Breast epithelium (tissue), 4 donors: ENCODE data around the gene LIPF. TPM values are rescaled to one million over a fixed set of nuclear protein-coding genes. Genes with fewer than 3 reads are reported as not detected.
"Not testable (repeated sequence)": the region's sequence is repeated elsewhere in the genome, so short reads cannot be mapped to it uniquely, and the experiment has no call there.

ENCODE experiments used
- DNase-seq, 2 donors: peaks; one replicate each; pipeline ENCODE4 v3.0.0-alpha.2; 2019; ENCODE audit warnings: low spot score in 2 of 2
- H3K27ac ChIP-seq, 2 donors: fragments of 200-600 bp; sonication (generic) in 1 of 2; one replicate each; pipeline ENCODE4 v1.5.1; 2016 to 2019; ENCODE audit warnings: mild to moderate bottlenecking in 1 of 2
- H3K27me3 ChIP-seq, 2 donors: fragments of 200-600 bp; sonication (generic) in 1 of 2; one replicate each; pipeline versions ENCODE4 v1.5.1 to v1.6.0; 2017 to 2019; ENCODE audit warnings: control low read depth in 1 of 2, mild to moderate bottlenecking in 1 of 2
- H3K36me3 ChIP-seq: fragments of 200-600 bp; one replicate; pipeline ENCODE4 v1.5.1; 2019
- H3K4me1 ChIP-seq, 2 donors: fragments of 200-600 bp; sonication (generic); one replicate each; pipeline ENCODE4 v1.5.1; 2016 to 2019; ENCODE audit warnings: control low read depth in 1 of 2
- H3K4me3 ChIP-seq, 3 donors: fragments of 200-600 bp; sonication (generic); 1 replicate in 2 of 3; 2 replicates in 1 of 3; pipeline ENCODE4 v1.5.1; 2016 to 2019; ENCODE audit warnings: mild to moderate bottlenecking in 3 of 3, moderate library complexity in 2 of 3
- H3K9me3 ChIP-seq, 2 donors: fragments of 200-600 bp; sonication (generic) in 1 of 2; one replicate each; pipeline ENCODE4 v1.5.1; 2016 to 2019; ENCODE audit warnings: control low read depth in 1 of 2
- POLR2A ChIP-seq: fragments of 450-650 bp; IDR thresholded peaks from one replicate; pipeline ENCODE4 v1.6.1; 2016; ENCODE audit warnings: antibody characterized with exemption, mild to moderate bottlenecking, moderate library complexity
- POLR2AphosphoS5 ChIP-seq, 3 donors: sonication (generic); formaldehyde crosslinking; IDR thresholded peaks; one replicate each; pipeline ENCODE4 v1.6.1; 2017; ENCODE audit warnings: antibody characterized with exemption in 3 of 3
- intact Hi-C: fragments of 100-400 bp; cut with DNase I; formaldehyde crosslinking; loops from one replicate; pipeline ENCODE4 v1.15.1; 2023; ENCODE audit warnings: low total_unique reads
- total RNA-seq, 3 donors: library from RNA; depleted of rRNA; stranded (reverse); fragments of >200 nt; gene quantifications; one replicate each; pipeline ENCODE4 v1.1.0, GENCODE V29; 2016
- TF ChIP-seq, protein P1 (sequence below), 3 donors: fragments of 450-650 bp; IDR thresholded peaks; one replicate each; pipeline ENCODE4 v1.5.1; 2016 to 2017; ENCODE audit warnings: antibody characterized with exemption in 3 of 3, mild to moderate bottlenecking in 3 of 3, moderate library complexity in 3 of 3

Gene LIPF
- total RNA-seq, 3 donors from 2014 or later = not detected

DNA sequence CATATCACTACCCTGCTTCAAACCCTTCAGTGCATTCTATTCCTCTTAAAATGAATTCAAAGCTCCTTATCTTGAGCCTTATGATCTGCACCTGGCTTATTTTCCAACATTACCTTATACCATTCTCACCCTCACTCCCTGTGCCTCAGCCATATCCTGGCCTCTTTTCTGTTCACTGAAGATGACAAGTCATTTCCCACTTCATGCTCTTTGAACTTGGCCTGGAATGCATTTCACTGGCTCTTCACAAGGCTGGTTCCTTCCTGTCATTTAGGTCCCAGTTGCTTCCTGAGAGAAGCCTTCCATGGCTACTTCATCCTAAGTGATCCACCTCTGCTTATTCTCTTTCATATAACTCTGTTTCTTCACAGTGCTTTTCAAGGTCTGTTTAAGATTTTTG, 3.2 kb upstream of the LIPF start:
- Histone ChIP-seq H3K4me1 (no peaks in the 10 kb centered on the region), H3K27me3 (no peaks in the 10 kb centered on the region), H3K9me3 (no peaks in the 10 kb centered on the region), H3K36me3 (no peaks in the 10 kb centered on the region), H3K27ac (no peak overlapping the region), H3K4me3 (no peak overlapping the region)
- DNase-seq = no peak
- TF ChIP-seq, protein P1, sequence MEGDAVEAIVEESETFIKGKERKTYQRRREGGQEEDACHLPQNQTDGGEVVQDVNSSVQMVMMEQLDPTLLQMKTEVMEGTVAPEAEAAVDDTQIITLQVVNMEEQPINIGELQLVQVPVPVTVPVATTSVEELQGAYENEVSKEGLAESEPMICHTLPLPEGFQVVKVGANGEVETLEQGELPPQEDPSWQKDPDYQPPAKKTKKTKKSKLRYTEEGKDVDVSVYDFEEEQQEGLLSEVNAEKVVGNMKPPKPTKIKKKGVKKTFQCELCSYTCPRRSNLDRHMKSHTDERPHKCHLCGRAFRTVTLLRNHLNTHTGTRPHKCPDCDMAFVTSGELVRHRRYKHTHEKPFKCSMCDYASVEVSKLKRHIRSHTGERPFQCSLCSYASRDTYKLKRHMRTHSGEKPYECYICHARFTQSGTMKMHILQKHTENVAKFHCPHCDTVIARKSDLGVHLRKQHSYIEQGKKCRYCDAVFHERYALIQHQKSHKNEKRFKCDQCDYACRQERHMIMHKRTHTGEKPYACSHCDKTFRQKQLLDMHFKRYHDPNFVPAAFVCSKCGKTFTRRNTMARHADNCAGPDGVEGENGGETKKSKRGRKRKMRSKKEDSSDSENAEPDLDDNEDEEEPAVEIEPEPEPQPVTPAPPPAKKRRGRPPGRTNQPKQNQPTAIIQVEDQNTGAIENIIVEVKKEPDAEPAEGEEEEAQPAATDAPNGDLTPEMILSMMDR (IDR thresholded peaks at IDR 0.05) = no peak
- TF ChIP-seq POLR2AphosphoS5 (IDR thresholded peaks at IDR 0.05) (no peak), POLR2A (no peak)
- intact Hi-C loops = no loop called here

GRCh38 chr10:88661577-88661976, 2.7 kb upstream of the LIPF start:
- DNase-seq = no peak
- Histone ChIP-seq H3K36me3 (no peaks in the 10 kb centered on the region), H3K9me3 (no peaks in the 10 kb centered on the region)

GRCh38 chr10:88663153-88663552, 1.1 kb upstream of the LIPF start:
- DNase-seq, H3K4me3 ChIP-seq, H3K9me3 ChIP-seq, H3K4me1 ChIP-seq, H3K27ac ChIP-seq, intact Hi-C loops, H3K27me3 ChIP-seq, H3K36me3 ChIP-seq: not testable (repeated sequence)

More at GRCh38 chr10:88661577-88661976, 2.7 kb upstream of the LIPF start:
- Histone ChIP-seq H3K27ac (no peak overlapping the region), H3K27me3 (no peaks in the 10 kb centered on the region), H3K4me1 (no peaks in the 10 kb centered on the region), H3K4me3 (no peak overlapping the region)
- TF ChIP-seq, protein P1 (IDR thresholded peaks at IDR 0.05) = no peak
- TF ChIP-seq POLR2AphosphoS5 (IDR thresholded peaks at IDR 0.05) (no peak), POLR2A (no peak)
- intact Hi-C loops = no loop called here

DNA sequence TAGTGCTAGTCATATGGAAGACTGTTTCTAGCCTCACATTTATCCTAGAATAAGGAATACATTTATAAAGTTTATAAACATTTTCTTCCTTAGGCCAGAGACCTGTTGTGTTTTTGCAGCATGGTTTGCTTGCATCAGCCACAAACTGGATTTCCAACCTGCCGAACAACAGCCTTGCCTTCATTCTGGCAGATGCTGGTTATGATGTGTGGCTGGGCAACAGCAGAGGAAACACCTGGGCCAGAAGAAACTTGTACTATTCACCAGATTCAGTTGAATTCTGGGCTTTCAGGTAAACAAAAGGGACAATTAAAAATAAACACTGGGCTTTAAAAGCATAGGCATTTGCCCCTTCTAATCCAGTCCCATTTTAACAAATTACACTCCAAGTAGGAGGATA, 4.2 kb downstream of the LIPF start:
- TF ChIP-seq POLR2AphosphoS5 (IDR thresholded peaks at IDR 0.05) = no peak
- TF ChIP-seq, protein P1 (IDR thresholded peaks at IDR 0.05) = no peak
- no peak for TF ChIP-seq POLR2A
- Histone ChIP-seq H3K4me1 (no peaks in the 10 kb centered on the region), H3K9me3 (no peaks in the 10 kb centered on the region), H3K36me3 (no peaks in the 10 kb centered on the region), H3K4me3 (no peak overlapping the region), H3K27me3 (no peaks in the 10 kb centered on the region), H3K27ac (no peak overlapping the region)
- intact Hi-C loops = no loop called here
- DNase-seq = no peak

DNA sequence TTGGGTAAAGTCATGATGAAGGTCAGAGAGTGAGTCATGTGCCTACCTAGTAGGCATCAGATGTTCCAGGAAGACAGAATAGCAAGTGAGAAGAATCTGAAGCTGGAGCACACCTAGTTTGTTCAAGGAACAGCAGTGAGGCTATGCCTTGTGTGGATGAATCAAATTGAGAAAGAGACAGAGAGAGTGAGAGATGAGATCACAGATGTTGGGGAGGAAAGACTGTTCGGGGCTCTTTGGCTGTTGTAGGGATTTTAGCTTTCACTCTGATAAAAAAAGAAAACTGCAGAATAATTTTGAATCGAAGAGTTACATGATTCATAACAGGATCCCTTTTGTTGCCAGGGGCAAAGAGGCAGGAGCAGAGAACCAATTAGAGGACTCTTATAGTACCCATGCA, 6.3 kb downstream of the LIPF start:
- no peak overlapping the region for H3K27ac ChIP-seq
- no peaks in the 10 kb centered on the region for H3K36me3 ChIP-seq
- TF ChIP-seq, protein P1 (IDR thresholded peaks at IDR 0.05) = no peak
- no peak for TF ChIP-seq POLR2AphosphoS5 (IDR thresholded peaks at IDR 0.05)
- no peak for TF ChIP-seq POLR2A
- no peaks in the 10 kb centered on the region for H3K27me3 ChIP-seq
- H3K4me3 ChIP-seq = no peak overlapping the region
- DNase-seq = no peak
- H3K4me1 ChIP-seq = no peaks in the 10 kb centered on the region
- intact Hi-C loops = no loop called here
- H3K9me3 ChIP-seq = no peaks in the 10 kb centered on the region

GRCh38 chr10:88672041-88672440, 7.8 kb downstream of the LIPF start:
- no peaks in the 10 kb centered on the region for H3K9me3 ChIP-seq
- H3K27me3 ChIP-seq = no peaks in the 10 kb centered on the region
- no peaks in the 10 kb centered on the region for H3K4me1 ChIP-seq
- H3K4me3 ChIP-seq = no peak overlapping the region
- intact Hi-C loops = no loop called here
- H3K27ac ChIP-seq = no peak overlapping the region
- TF ChIP-seq POLR2A = no peak
- TF ChIP-seq, protein P1 (IDR thresholded peaks at IDR 0.05) = no peak
- no peak for TF ChIP-seq POLR2AphosphoS5 (IDR thresholded peaks at IDR 0.05)
- no peak for DNase-seq
- no peaks in the 10 kb centered on the region for H3K36me3 ChIP-seq
